Activated naive CD4-positive, alpha-beta T cell treated with anti-CD3 and anti-CD28 coated beads, Interleukin-2, amount 10 ng/mL, durations not matched to agents 7 days and 5 days (primary cell): ENCODE results near the gene SF3B2.
"Not testable (repeated sequence)": the region's sequence is repeated elsewhere in the genome, so short reads cannot be mapped to it uniquely, and the experiment has no call there.

ENCODE experiments used
- CTCF ChIA-PET: fragments of 350-600 bp; sonication (Branson Sonifier 250); formaldehyde crosslinking; loops from one replicate; lab custom pipeline; 2021; ENCODE audit warnings: antibody characterized with exemption; lab: Charles Lee
- DNase-seq: peaks from one replicate; pipeline ENCODE4 v3.0.0-alpha.2; 2020
- H3K27ac Mint-ChIP-seq: one replicate; pipeline ENCODE4 v1.8.0; 2021; ENCODE audit warnings: mild to moderate bottlenecking, moderate library complexity, mixed read lengths
- H3K27me3 Mint-ChIP-seq: one replicate; pipeline ENCODE4 v1.8.0; 2021; ENCODE audit warnings: mild to moderate bottlenecking, mixed read lengths
- H3K36me3 Mint-ChIP-seq: one replicate; pipeline ENCODE4 v1.8.0; 2021; ENCODE audit warnings: mixed read lengths
- H3K4me1 Mint-ChIP-seq: one replicate; pipeline ENCODE4 v1.8.0; 2021; ENCODE audit warnings: mixed read lengths
- H3K4me3 Mint-ChIP-seq: one replicate; pipeline ENCODE4 v1.8.0; 2021; ENCODE audit warnings: mild to moderate bottlenecking, moderate library complexity, mixed read lengths
- H3K9me3 Mint-ChIP-seq: one replicate; pipeline ENCODE4 v1.8.0; 2021; ENCODE audit warnings: mixed read lengths

SF3B2 gene

GRCh38 chr11:66101066-66101464, 48.9 kb downstream of the SF3B2 start:
- Mint-ChIP-seq H3K4me1 (peaks cover 53% of the 10 kb centered on the region), H3K36me3 (peaks cover 31% of the 10 kb centered on the region), H3K4me3 (peak overlapping the region; percentile 78), H3K9me3 (no peaks in the 10 kb centered on the region), H3K27ac (peak overlapping the region; percentile 96), H3K27me3 (no peaks in the 10 kb centered on the region)
- DNase-seq, result no peak
- CTCF ChIA-PET, result interaction anchor here (0.6 to 2.9 kb wide), 6 partner anchors 10 to 34 kb away, joined by 3 to 13 read pairs (median 5); no protein-coding TSS in a partner anchor

GRCh38 chr11:66104057-66104638, 52.0 kb downstream of the SF3B2 start:
- Mint-ChIP-seq H3K4me3 (no peak overlapping the region), H3K27ac (peak overlapping the region; percentile 43), H3K36me3 (peaks cover 44% of the 10 kb centered on the region), H3K4me1 (peaks cover 72% of the 10 kb centered on the region), H3K9me3 (no peaks in the 10 kb centered on the region), H3K27me3 (no peaks in the 10 kb centered on the region)
- CTCF ChIA-PET, result interaction anchor here (1.6 kb wide), 1 partner anchor 36 kb away, joined by 3 read pairs; no protein-coding TSS in a partner anchor
- DNase-seq, result no peak

GRCh38 chr11:66106786-66107599, 54.8 kb downstream of the SF3B2 start:
- Mint-ChIP-seq H3K4me3 (no peak overlapping the region), H3K9me3 (no peaks in the 10 kb centered on the region), H3K4me1 (peaks cover 67% of the 10 kb centered on the region), H3K27ac (peak overlapping the region; percentile 47), H3K36me3 (peaks cover 37% of the 10 kb centered on the region), H3K27me3 (no peaks in the 10 kb centered on the region)
- CTCF ChIA-PET, result no interaction called here
- DNase-seq, result no peak

DNA sequence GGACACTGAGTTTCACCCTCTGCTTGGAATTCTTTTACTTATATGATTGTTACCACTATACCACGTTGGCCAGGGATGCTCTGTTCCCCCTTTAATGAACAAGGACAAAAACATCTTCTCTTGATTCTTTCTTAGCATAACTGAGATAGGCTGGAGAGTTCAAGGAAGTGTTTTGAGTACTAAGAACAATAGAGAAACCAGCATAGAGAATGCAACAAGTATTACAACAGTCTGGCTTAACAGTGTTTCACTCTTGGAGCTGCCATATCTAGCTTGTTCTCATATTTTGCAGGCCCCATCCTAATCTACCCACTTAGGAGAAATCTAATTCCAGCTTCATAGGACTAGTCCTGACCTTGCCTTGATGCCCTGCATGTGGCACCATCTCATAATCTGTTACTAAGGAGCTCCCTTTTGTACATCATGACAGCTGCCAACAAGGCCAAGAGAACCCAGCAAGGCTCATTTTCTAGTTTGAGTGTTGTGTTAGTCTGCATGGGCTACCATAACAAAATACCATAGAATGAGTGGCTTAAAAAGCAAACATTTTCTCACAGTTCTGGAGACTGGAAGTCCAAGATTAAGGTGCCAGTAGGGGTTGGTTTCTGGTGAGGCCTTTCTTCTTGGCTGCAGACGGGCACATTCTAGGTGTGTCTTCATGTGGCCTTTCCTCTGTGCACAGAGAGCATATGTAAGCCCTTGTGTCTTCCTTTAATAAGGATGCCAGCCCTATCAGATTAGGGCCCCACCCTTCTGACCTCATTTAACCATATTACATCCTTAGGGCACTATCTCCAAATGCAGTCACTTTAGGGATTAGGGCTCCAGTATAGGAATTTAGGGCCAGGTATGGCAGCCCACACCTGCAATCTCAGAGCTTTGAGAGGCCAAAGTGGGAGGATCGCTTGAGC, 55.7 kb downstream of the SF3B2 start:
- Mint-ChIP-seq H3K4me1 (peaks cover 74% of the 10 kb centered on the region), H3K27me3 (no peaks in the 10 kb centered on the region), H3K4me3 (no peak overlapping the region), H3K27ac (peak overlapping the region; percentile 47), H3K9me3 (no peaks in the 10 kb centered on the region), H3K36me3 (peaks cover 36% of the 10 kb centered on the region)
- CTCF ChIA-PET, result interaction anchor here (0.6 to 1.0 kb wide), 2 partner anchors 18 to 26 kb away, joined by 3 to 5 read pairs; no protein-coding TSS in a partner anchor
- DNase-seq, result no peak

DNA sequence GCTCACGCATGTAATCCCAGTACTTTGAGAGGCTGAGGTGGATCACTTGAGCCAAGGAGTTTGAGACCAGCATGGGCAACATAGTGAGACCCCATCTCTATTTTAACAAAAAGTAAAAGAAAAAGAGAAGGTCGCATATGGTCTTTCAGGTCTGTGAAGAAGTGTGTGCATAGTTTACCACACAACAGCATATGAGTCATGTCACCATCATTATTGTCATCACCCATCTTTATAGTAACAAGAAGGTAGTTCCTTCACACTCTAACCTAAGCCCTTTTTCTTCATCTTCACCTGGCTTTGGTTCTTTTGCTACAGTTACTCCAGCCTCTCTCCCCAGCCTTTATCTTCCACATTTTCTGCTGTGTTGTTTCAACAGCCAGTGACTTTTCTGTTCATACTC, 57.1 kb downstream of the SF3B2 start:
- no peak overlapping the region for H3K27ac Mint-ChIP-seq
- H3K9me3 Mint-ChIP-seq, result no peaks in the 10 kb centered on the region
- no peak overlapping the region for H3K4me3 Mint-ChIP-seq
- CTCF ChIA-PET, result interaction anchor here (1.0 kb wide), 1 partner anchor 17 kb away, joined by 5 read pairs; no protein-coding TSS in a partner anchor
- H3K4me1 Mint-ChIP-seq, result peaks cover 77% of the 10 kb centered on the region
- no peaks in the 10 kb centered on the region for H3K27me3 Mint-ChIP-seq
- DNase-seq, result no peak
- H3K36me3 Mint-ChIP-seq, result peaks cover 27% of the 10 kb centered on the region

DNA sequence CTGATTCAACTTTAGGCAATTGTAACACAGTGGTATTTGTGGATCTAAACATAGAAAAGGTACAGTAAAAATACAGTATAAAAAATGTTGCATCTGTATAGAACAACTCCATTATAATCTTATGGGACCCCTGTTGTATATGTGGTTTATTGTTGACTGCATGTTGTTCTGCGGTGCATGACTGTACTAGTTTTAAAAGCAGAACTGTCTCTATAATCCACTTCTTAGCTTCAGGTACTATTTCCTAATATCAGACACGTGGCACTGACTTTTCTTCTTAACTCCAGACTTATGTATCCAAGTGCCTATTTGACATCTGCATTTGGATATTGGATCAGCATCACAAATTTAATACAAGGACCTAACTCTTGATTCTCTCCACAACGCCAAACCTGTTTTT, 59.0 kb downstream of the SF3B2 start:
- peaks cover 79% of the 10 kb centered on the region for H3K4me1 Mint-ChIP-seq
- no peak overlapping the region for H3K4me3 Mint-ChIP-seq
- H3K36me3 Mint-ChIP-seq, result peaks cover 21% of the 10 kb centered on the region
- H3K9me3 Mint-ChIP-seq, result no peaks in the 10 kb centered on the region
- DNase-seq, result no peak
- peak overlapping the region; percentile 12 for H3K27ac Mint-ChIP-seq
- CTCF ChIA-PET, result interaction anchor here (1.8 to 3.1 kb wide), 2 partner anchors 9 to 40 kb away, joined by 6 to 7 read pairs; no protein-coding TSS in a partner anchor
- no peaks in the 10 kb centered on the region for H3K27me3 Mint-ChIP-seq

DNA sequence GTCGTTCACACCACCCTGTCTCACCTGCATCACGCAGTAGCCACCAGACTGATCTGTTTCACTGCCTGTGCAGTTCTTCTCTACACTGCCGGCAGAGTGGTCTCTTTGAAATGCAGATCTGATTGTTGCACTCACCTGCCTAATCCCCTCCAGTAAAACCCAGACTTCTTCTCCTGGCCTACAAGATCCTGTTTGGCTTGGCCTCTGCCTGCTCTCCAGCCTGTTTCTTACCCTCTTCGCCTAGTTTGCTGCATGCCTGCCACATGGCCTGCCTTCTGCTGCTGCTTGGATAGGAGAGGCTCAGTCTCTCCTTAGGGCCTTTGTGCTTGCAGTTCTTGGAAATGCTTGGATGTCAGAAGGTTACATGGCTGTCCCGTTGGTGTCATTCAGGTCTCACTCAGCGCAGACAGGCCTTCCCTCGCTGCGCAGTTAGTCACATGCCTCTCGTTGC, 59.9 kb downstream of the SF3B2 start:
- no peak overlapping the region for H3K4me3 Mint-ChIP-seq
- peaks cover 83% of the 10 kb centered on the region for H3K4me1 Mint-ChIP-seq
- CTCF ChIA-PET, result interaction anchor here (1.8 to 3.1 kb wide), 2 partner anchors 41 to 44 kb away, joined by 6 to 7 read pairs; no protein-coding TSS in a partner anchor
- DNase-seq, result no peak
- H3K36me3 Mint-ChIP-seq, result peaks cover 18% of the 10 kb centered on the region
- H3K27me3 Mint-ChIP-seq, result no peaks in the 10 kb centered on the region
- peak overlapping the region; percentile 56 for H3K27ac Mint-ChIP-seq
- no peaks in the 10 kb centered on the region for H3K9me3 Mint-ChIP-seq

GRCh38 chr11:66112601-66113499, 60.7 kb downstream of the SF3B2 start:
- Mint-ChIP-seq H3K4me1 (peaks cover 83% of the 10 kb centered on the region), H3K27ac (peak overlapping the region; percentile 82), H3K27me3 (no peaks in the 10 kb centered on the region)

GRCh38 chr11:66114957-66115356, 62.8 kb downstream of the SF3B2 start:
- Mint-ChIP-seq H3K4me3 (peak overlapping the region; percentile 48), H3K4me1 (peaks cover 83% of the 10 kb centered on the region), H3K27ac (peak overlapping the region; percentile 90)
- CTCF ChIA-PET, result interaction anchor here (0.7 to 2.6 kb wide), 6 partner anchors 9 to 47 kb away, joined by 3 to 19 read pairs (median 5); no protein-coding TSS in a partner anchor
- H3K36me3 Mint-ChIP-seq, H3K27me3 Mint-ChIP-seq, H3K9me3 Mint-ChIP-seq, DNase-seq: not testable (repeated sequence)

More at GRCh38 chr11:66112601-66113499, 60.7 kb downstream of the SF3B2 start:
- Mint-ChIP-seq H3K4me3 (no peak overlapping the region), H3K9me3 (no peaks in the 10 kb centered on the region), H3K36me3 (peaks cover 10% of the 10 kb centered on the region)
- DNase-seq, result no peak
- CTCF ChIA-PET, result interaction anchor here (0.7 to 3.1 kb wide), 4 partner anchors 14 to 90 kb away, joined by 3 to 7 read pairs (median 6); no protein-coding TSS in a partner anchor

DNA sequence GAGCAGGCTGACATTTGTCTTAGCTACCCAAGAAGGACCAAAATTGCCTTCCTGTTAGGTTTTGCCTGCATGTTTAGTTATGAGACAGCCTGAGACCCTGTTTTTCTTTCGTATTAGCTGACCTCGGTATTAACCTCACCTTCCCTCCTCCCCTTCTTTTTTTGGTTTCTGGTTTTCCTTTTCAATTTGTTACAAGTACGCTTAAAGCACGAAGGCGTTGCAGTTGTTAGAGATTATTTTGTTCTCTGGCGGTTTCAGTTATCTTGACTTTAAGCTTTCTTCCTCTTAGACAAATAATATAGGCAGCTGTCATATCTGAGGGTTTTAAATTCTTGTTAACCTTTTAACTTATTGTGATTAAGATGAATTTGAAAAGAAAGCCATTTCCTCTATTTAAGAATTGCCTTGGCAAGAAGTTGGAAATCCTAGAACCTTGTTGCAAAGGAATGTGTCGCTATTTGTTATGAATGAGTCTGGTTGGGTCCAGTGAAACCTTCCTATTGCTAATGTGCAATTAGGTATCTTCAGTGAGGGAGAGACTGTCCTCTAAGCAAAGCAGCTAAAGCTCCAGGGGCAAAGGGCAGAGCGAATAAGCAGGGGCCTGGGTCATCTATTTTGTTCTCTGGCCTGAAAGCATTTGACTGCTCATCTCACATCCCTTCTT, 63.6 kb downstream of the SF3B2 start:
- CTCF ChIA-PET, result interaction anchor here (0.7 to 2.6 kb wide), 9 partner anchors 10 to 128 kb away, joined by 3 to 19 read pairs (median 5); no protein-coding TSS in a partner anchor
- Mint-ChIP-seq H3K36me3 (peaks cover 10% of the 10 kb centered on the region), H3K27ac (peak overlapping the region; percentile 90), H3K4me3 (peak overlapping the region; percentile 48), H3K27me3 (no peaks in the 10 kb centered on the region), H3K9me3 (no peaks in the 10 kb centered on the region), H3K4me1 (peaks cover 87% of the 10 kb centered on the region)
- DNase-seq, result peak; percentile 30

DNA sequence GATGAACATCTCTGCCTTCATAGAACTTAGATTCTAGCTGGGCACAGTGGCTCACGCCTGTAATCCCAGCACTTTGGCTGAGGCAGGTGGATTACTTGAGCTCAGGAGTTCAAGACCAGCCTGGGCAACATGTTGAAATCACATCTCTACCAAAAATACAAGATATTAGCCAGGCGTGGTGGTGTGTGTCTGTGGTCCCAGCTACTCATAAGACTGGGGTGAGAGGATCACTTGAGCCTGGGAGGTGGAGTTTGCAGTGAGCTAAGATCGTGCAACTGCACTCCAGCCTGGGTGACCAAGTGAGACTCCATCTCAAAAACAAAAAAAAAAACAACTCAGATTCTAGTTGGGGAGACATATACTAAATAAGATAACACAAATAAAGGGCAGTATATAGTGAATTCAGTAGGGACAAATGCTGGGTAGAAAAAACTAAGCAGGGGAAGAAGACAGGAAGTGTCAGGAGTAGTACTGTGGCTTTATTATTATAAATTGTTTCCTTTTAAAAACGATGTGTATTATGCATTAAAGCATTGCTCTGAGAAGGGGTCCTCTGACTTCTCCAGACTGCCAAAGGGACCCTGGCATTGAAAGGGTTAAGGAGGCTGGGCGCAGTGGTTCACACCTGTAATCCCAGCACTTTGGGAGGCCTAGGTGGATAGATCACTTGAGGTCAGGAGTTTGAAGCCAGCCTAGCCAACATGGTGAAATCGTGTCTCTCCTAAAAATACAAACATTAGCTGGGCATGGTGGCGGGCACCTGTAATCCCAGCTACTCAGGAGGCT, 64.6 kb downstream of the SF3B2 start:
- DNase-seq, result no peak
- Mint-ChIP-seq H3K36me3 (peaks cover 11% of the 10 kb centered on the region), H3K27ac (peak overlapping the region; percentile 90), H3K4me1 (peaks cover 89% of the 10 kb centered on the region), H3K4me3 (peak overlapping the region; percentile 48), H3K27me3 (no peaks in the 10 kb centered on the region), H3K9me3 (no peaks in the 10 kb centered on the region)
- CTCF ChIA-PET, result interaction anchor here (0.6 to 2.6 kb wide), 4 partner anchors 9 to 72 kb away, joined by 4 to 19 read pairs (median 6); no protein-coding TSS in a partner anchor
